HL-60/S4 treated with retinoic acid at 250 ng/mL for 4 days and 3 days (cell line): ENCODE data around the gene BCL2L15.
"Not testable (repeated sequence)": the region's sequence is repeated elsewhere in the genome, so short reads cannot be mapped to it uniquely, and the experiment has no call there.

Experiments used
- in situ Hi-C: fragments of 300-500 bp; cut with MboI; formaldehyde crosslinking; loops from 2 replicates; pipeline ENCODE4 v1.7.0; 2022; ENCODE audit warnings: low sequenced_read_pairs

Gene BCL2L15

DNA sequence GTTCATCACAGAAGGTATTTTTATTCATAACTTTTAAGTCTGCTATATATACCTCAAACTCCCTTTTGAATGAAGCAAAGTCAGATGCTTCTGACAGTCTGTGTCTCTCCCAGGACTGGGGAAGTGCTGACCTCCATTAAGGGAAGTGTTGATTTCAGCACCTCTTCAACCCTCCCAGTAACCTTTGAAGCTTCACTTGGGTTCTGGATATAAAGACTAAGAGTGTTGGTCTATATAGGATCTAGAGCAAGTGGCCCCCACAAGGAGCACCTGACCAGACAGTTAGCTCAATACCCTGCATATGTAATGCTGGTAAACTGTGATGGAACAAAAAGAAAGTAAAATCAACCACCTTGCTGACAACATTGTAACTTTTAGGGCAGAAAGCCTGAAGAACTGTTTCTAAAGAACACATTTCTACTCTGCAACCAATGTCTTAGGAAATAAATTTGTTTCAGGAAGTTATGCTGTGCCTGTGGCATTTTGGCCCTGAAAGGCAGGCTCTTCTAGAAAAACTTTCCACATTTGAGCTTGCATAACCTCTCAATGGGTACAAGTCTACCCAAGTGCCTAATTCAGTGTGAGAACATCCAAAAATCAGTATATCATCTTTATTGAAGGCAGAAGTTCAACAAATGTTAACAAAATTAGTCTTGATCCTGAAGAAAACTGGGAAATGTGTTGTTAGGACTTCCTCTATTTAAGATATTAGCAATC, 15.0 kb downstream of the BCL2L15 start:
- in situ Hi-C loops: no loop called here

GRCh38 chr1:113871597-113872113, 15.7 kb downstream of the BCL2L15 start, which contains the start of gene PTPN22:
TSS of gene PTPN22 (minus strand) at chr1:113871712.
- in situ Hi-C loops: no loop called here

GRCh38 chr1:113870778-113871177, 16.6 kb downstream of the BCL2L15 start:
- in situ Hi-C loops: no loop called here

- in situ Hi-C loops: no loop called here
Measured at GRCh38 chr1:113868387-113869083, 18.8 kb downstream of the BCL2L15 start.

DNA sequence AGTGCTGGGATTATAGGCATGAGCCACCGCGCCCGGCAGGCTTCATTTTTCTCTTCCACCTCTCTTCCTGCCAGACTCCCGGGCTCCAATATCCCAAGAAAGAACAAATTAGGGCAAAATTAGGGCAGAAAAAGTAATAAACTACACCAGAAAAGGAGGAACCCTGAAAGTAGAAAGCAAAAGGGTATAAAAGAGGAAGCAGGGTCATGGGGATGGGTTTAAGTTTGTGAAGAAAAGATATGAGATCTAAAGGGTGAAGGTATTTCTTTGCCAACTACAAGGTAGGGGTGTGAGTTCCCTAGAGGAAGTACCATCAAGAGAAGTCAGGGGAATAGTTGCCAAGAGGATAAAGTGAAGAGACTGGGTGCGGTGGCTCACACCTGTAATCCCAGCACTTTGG, 25.7 kb downstream of the BCL2L15 start:
- in situ Hi-C loops: no loop called here

GRCh38 chr1:113860891-113861290, 26.5 kb downstream of the BCL2L15 start:
- in situ Hi-C loops: no loop called here

GRCh38 chr1:113859478-113860175, 27.8 kb downstream of the BCL2L15 start:
- in situ Hi-C loops: no loop called here

DNA sequence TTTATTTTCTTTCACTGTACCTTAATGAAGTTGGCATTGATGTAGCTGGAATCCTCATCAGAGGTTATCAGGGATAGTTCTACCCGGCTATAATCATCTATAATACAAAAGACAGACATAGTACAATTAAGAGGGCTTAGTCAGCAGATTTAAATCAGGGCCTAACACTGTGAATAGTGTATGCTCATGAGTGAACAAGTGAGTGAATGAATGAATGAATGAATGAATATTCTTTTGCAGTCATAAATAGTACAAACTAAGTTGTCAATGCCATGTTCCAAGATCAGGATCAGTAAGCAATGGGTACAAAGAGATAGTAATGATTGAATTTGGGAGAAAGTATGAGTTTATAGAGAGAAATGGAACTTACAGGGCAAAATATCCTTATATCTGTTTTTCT, 28.4 kb downstream of the BCL2L15 start:
- in situ Hi-C loops: no loop called here

DNA sequence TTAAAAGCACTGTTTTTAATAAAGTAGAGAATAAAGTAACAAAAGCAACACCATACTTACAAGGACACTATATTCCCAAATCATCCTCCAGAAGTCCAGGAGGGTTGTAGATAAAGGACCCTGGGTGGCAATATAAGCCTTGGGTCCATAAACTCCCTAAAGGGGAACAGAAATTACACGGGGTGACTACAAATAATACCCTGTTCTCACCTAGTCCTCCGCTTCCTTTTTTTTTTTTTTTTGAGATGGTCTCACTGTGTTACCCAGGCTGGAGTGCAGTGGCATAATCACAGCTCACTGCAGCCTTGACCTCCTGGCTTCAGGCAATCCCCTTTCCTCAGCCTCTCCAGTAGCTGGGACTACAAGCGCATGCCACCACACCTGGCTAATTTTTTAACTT, 29.0 kb downstream of the BCL2L15 start:
- in situ Hi-C loops: no loop called here

- in situ Hi-C loops: no loop called here
Measured at GRCh38 chr1:113857776-113858175, 29.6 kb downstream of the BCL2L15 start.

DNA sequence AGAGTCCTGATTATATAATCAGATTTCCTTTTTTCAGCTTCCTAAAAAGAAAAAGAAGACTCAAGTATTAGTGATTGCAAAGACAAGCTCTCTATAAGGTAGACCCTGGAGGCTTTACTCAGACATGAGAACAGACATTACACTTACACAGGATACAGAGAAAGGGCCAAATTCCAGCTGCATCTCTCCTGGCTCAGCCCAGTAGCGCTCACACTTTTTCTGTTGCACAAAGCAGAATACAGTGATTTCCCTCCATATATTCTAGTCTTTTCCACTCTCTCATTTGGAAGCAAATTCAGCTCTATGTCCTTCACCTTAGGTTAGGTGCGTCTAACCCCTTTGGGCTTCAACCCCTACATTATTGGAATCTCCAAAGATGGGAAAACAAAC, 31.0 kb downstream of the BCL2L15 start:
- in situ Hi-C loops: no loop called here

DNA sequence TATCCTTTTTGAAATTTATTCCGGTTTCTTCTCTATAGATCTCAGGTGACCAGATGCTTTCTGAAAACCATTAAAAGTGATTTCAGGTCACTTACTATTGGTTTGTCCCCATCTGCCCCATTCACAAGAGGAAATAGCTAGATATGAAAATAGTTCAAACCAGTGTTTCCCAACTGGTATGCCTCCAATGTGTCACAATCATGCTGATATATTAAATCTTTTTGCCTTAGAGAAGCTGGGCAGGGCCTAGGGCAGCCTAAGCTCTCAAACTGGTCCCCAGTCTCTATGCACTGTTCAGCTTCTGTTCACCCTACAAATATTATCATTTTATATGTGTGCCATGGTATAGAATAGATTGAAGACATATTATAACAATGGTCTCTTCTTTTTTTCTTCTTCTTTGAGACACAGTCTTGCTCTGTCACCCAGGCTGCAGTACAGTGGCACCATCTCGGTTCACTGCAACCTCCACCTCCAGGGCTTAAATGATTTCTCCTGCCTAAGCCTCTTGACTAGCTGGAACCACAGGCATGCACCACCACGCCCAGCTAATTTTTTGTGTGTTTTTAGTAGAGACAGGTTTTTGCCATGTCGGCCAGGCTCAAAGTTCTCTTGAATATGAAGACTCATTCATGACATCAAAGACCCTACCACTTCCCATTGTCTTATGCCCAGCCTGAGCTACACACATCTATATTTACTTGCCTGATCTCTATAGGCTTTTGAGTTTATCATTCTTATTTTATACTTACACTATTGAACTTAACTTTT, 31.6 kb downstream of the BCL2L15 start:
- in situ Hi-C loops: no loop called here

- in situ Hi-C loops: no loop called here
Measured at GRCh38 chr1:113854234-113854633, 33.1 kb downstream of the BCL2L15 start.

DNA sequence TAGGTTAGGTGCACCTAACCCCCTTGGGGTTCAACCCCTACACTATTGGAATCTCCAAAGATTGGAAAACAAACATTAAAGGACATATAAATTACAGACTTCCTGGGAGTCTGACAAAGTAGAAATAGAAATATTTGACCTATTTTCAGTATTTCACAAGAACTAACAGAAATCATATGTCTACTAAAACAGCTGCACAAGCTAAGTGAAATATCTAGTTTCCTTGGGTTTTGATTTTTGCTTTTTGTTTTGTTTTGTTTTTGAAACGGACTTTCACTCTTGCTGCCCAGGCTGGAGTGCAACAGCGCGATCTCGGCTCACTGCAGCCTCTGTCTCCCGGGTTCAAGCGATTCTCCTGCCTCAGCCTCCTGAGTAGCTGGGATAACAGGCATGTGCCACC, 34.7 kb downstream of the BCL2L15 start:
- in situ Hi-C loops: not testable (repeated sequence)

- in situ Hi-C loops: no loop called here
Measured at GRCh38 chr1:113850127-113850796, 37.1 kb downstream of the BCL2L15 start.

DNA sequence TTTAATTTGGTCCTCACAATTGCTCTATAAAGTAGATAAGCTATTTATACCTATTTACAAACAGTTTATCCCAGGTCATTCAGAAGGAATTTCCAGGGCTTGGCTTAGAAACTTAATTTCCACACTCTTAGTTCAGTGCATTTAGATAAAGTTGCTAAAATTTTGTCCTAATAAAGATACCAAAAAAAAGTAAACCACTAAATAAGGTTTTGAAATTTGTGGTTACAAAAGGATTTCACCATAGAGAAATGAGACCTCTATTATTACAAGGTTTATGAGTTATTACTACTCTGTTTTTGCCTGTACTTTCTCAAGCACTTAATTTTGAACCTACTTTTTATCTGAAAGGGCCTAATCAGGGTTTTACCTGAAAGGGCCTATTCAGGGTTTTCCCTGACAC, 38.3 kb downstream of the BCL2L15 start:
- in situ Hi-C loops: no loop called here

- in situ Hi-C loops: no loop called here
Measured at GRCh38 chr1:113846391-113847035, 40.9 kb downstream of the BCL2L15 start.

GRCh38 chr1:113836534-113836933, 50.8 kb downstream of the BCL2L15 start:
- in situ Hi-C loops: loop anchor here (10.0 kb wide), 1 partner anchor 62 kb away; no protein-coding TSS in a partner anchor

- in situ Hi-C loops: loop anchor here (10.0 kb wide), 1 partner anchor 61 kb away; no protein-coding TSS in a partner anchor
Measured at GRCh38 chr1:113835686-113836290, 51.6 kb downstream of the BCL2L15 start.
